Upper lobe of left lung (tissue), 4 donors: ENCODE results near the gene FMN2.

Experiments
- POLR2A ChIP-seq, 4 donors: fragments of 450-650 bp; IDR thresholded peaks; one replicate each; pipeline ENCODE4 v1.5.1; 2016 to 2017; ENCODE audit warnings: antibody characterized with exemption in 4 of 4, mild to moderate bottlenecking in 2 of 4
- POLR2AphosphoS5 ChIP-seq, 2 donors: sonication (generic); formaldehyde crosslinking; IDR thresholded peaks; one replicate each; pipeline ENCODE4 v1.5.1; 2017; ENCODE audit warnings: antibody characterized with exemption in 2 of 2
- TF ChIP-seq, protein P1 (sequence below), 6 experiments: fragments of 450-650 bp in 4 of 6; fragments of 200-600 bp in 2 of 6; sonication (generic) in 2 of 6; IDR thresholded peaks; one replicate each; pipeline ENCODE4 v1.5.1; 2016 to 2019; ENCODE audit warnings: antibody characterized with exemption in 6 of 6

DNA sequence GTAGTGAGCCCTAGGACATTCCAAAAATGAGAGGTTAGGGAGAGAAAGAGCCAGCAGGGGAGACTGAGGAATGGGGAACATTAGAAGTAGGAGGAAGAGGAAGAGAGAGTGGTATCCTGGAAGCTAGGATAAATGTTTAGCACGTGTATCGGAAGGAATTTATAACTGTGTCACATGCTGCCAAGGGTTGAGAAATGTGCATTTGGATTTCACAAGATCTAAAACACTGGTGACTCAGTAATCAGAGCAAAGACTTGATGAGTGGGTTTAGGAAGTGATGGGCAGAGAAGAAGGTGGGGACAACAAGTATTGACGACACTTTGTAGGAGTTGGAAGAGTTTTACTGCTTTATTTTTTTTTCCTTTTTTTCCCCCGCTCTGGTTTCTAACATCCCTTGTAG lies 193.9 kb downstream of the FMN2 start:
- TF ChIP-seq, protein P1, sequence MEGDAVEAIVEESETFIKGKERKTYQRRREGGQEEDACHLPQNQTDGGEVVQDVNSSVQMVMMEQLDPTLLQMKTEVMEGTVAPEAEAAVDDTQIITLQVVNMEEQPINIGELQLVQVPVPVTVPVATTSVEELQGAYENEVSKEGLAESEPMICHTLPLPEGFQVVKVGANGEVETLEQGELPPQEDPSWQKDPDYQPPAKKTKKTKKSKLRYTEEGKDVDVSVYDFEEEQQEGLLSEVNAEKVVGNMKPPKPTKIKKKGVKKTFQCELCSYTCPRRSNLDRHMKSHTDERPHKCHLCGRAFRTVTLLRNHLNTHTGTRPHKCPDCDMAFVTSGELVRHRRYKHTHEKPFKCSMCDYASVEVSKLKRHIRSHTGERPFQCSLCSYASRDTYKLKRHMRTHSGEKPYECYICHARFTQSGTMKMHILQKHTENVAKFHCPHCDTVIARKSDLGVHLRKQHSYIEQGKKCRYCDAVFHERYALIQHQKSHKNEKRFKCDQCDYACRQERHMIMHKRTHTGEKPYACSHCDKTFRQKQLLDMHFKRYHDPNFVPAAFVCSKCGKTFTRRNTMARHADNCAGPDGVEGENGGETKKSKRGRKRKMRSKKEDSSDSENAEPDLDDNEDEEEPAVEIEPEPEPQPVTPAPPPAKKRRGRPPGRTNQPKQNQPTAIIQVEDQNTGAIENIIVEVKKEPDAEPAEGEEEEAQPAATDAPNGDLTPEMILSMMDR (IDR thresholded peaks at IDR 0.05), result no peak
- no peak for TF ChIP-seq POLR2A (IDR thresholded peaks at IDR 0.05)
- no peak for TF ChIP-seq POLR2AphosphoS5 (IDR thresholded peaks at IDR 0.05)
